Gastrocnemius medialis (tissue), 4 donors: ENCODE results near the gene LY9. TPM values are rescaled to one million over a fixed set of nuclear protein-coding genes. Genes with fewer than 3 reads are reported as not detected.

ENCODE experiments used
- ATAC-seq, 2 donors: fragments of 150-250 bp; one replicate each; pipeline ENCODE4 v1.9.1; 2016
- DNase-seq, 2 donors: peaks; one replicate each; pipeline ENCODE4 v3.0.0-alpha.2; 2019
- H3K27ac ChIP-seq, 4 donors: fragments of 200-600 bp; sonication (generic); 1 replicate in 1 of 4; 2 replicates in 3 of 4; pipeline ENCODE4 v1.5.1; 2016 to 2018; ENCODE audit warnings: mild to moderate bottlenecking in 2 of 4, moderate library complexity in 1 of 4
- H3K27me3 ChIP-seq, 3 donors: fragments of 200-600 bp; sonication (generic) in 2 of 3; 1 replicate in 1 of 3; 2 replicates in 2 of 3; pipeline versions ENCODE4 v1.5.1 to v1.6.0; 2016 to 2019; ENCODE audit warnings: mild to moderate bottlenecking in 1 of 3, moderate library complexity in 1 of 3
- H3K36me3 ChIP-seq, 2 donors: fragments of 200-600 bp; sonication (generic) in 1 of 2; one replicate each; pipeline ENCODE4 v1.5.1; 2017 to 2018
- H3K4me1 ChIP-seq, 2 donors: fragments of 200-600 bp; sonication (generic) in 1 of 2; one replicate each; pipeline ENCODE4 v1.5.1; 2016 to 2017; ENCODE audit warnings: mild to moderate bottlenecking in 2 of 2
- H3K4me3 ChIP-seq, 4 donors: fragments of 200-600 bp; sonication (generic) in 3 of 4; 1 replicate in 1 of 4; 2 replicates in 3 of 4; pipeline ENCODE4 v1.5.1; 2016 to 2019; ENCODE audit warnings: mild to moderate bottlenecking in 2 of 4
- H3K9me3 ChIP-seq, 3 donors: fragments of 200-600 bp; sonication (generic) in 2 of 3; 1 replicate in 1 of 3; 2 replicates in 2 of 3; pipeline ENCODE4 v1.5.1; 2016 to 2019
- CTCF ChIP-seq, 5 experiments: fragments of 450-650 bp in 3 of 5; fragments of 200-600 bp in 2 of 5; sonication (generic) in 2 of 5; IDR thresholded peaks in 4 of 5; conservative IDR thresholded peaks in 1 of 5; 1 replicate in 4 of 5; 2 replicates in 1 of 5; pipeline ENCODE4 v1.5.1; 2016 to 2019; ENCODE audit warnings: antibody characterized with exemption in 5 of 5, mild to moderate bottlenecking in 3 of 5, moderate library complexity in 3 of 5
- POLR2A ChIP-seq, 2 donors: fragments of 450-650 bp; IDR thresholded peaks; one replicate each; pipeline ENCODE4 v1.6.1; 2017; ENCODE audit warnings: antibody characterized with exemption in 2 of 2, mild to moderate bottlenecking in 2 of 2, moderate library complexity in 2 of 2
- in situ Hi-C, 4 donors: fragments of 200-750 bp; cut with MboI; loops; one replicate each; pipeline versions ENCODE4 v1.15.0 to v1.8.0; 2017; ENCODE audit warnings: low sequenced_read_pairs in 4 of 4
- intact Hi-C: fragments of 100-400 bp; cut with DNase I; formaldehyde crosslinking; loops from one replicate; pipeline ENCODE4 v1.15.1; 2023; ENCODE audit warnings: low total_unique reads
- total RNA-seq, 4 donors: library from RNA; depleted of rRNA; stranded (reverse); fragments of >200 nt; gene quantifications; one replicate each; pipeline versions ENCODE4 v1.1.0 to v1.2.3, GENCODE V29; 2016

The LY9 gene
- total RNA-seq, 4 donors from 2014 or later, result not detected

DNA sequence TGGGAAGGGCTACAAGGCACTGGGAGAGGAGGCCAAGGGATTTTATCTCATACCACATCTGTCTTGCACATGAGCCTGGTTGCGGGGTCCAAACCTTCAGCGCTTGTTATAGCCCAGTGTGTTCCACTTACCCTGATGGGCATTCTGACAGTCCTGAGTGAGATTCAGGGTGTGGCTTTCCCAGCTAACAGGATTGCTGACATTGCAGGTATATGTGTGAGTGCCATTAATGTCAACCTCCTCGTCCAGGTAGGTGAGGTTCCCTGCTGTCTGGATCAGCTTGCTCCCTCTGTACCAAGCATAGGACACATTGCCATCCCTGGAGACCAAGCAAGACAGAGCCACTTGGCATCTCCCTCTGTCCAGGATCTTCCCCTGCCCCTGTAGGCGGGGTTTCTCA is 45.1 kb downstream of the LY9 start:
- peaks cover 4 to 14% of the 10 kb centered on the region in 2 donors for H3K4me1 ChIP-seq
- no peaks in the 10 kb centered on the region for H3K36me3 ChIP-seq
- TF ChIP-seq POLR2A (IDR thresholded peaks at IDR 0.05), result no peak
- no peak for TF ChIP-seq CTCF (IDR thresholded peaks at IDR 0.05 in 4 of 5, conservative IDR thresholded peaks at IDR 0.05 in 1 of 5)
- no peak overlapping the region for H3K4me3 ChIP-seq
- H3K27ac ChIP-seq, result no peak overlapping the region
- intact Hi-C loops (no loop called here), in situ Hi-C loops (no loop called here)
- DNase-seq (no peak), ATAC-seq (no peak)
- no peaks in the 10 kb centered on the region for H3K9me3 ChIP-seq
- no peaks in the 10 kb centered on the region for H3K27me3 ChIP-seq

DNA sequence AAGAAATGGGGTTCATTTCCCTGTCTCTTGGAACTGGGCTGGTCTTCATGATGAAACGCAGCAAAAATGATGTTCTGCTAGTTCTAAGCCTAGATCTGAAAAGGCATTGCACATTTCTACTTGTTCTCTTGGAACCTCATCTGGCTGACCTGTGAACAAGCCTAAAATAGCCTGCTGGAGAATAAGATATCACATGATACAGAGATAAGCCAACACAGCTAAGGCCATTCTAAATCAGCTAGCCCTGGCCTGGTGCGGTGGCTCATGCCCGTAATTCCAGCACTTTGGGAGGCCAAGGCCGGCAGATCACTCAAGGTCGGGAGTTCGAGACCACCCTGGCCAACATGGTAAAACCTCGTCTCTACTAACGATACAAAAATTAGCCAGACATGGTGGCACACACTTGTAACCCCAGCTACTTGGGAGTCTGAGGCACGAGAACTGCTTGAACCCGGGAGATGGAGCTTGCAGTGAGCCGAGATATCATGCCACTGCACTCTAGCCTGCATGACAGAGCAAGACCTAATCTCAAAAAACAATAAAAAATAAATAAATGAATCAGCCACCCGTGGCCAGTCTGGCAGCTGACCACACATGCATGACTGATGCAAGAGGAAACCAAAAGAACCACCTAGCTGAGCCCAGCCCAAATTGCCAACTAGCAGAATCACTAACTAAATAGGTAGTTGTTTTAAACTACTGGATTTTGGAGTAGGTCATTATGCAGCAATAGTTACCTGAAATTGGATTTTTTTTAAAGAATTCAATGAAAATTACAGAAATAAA is 48.7 kb downstream of the LY9 start:
- in situ Hi-C loops (no loop called here), intact Hi-C loops (no loop called here)
- Histone ChIP-seq H3K36me3 (no peaks in the 10 kb centered on the region), H3K27me3 (no peaks in the 10 kb centered on the region), H3K9me3 (no peaks in the 10 kb centered on the region), H3K4me3 (no peak overlapping the region), H3K27ac (no peak overlapping the region), H3K4me1 (peaks cover 4 to 14% of the 10 kb centered on the region in 2 donors)
- ATAC-seq (peak; percentile 26 to 58), DNase-seq (no peak)
- TF ChIP-seq CTCF (IDR thresholded peaks at IDR 0.05 in 4 of 5, conservative IDR thresholded peaks at IDR 0.05 in 1 of 5) (no peak), POLR2A (IDR thresholded peaks at IDR 0.05) (no peak)

DNA sequence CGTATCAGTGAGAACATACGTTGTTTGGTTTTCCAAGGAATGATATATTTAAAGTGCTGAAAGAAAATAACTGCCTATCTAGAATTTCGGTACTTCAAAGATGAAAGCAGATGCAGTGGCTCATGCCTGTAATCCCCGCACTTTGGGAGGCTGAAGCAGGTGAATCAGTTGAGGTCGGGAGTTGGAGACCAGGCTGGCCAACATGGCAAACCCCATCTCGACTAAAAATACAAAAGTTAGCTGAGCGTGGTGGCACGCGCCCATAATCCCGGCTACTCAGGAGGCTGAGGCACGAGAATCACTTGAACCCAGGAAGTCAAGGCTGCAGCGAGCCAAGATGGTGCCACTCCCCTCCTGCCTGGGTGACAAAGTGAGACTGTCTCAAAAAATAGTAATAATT is 50.3 kb downstream of the LY9 start:
- in situ Hi-C loops, result no loop called here

GRCh38 chr1:160850541-160850940 is 54.6 kb downstream of the LY9 start:
- in situ Hi-C loops (no loop called here), intact Hi-C loops (no loop called here)
- no peak overlapping the region for H3K27ac ChIP-seq
- TF ChIP-seq CTCF (IDR thresholded peaks at IDR 0.05 in 4 of 5, conservative IDR thresholded peaks at IDR 0.05 in 1 of 5) (no peak), POLR2A (IDR thresholded peaks at IDR 0.05) (no peak)
- H3K36me3 ChIP-seq, result no peaks in the 10 kb centered on the region
- ATAC-seq (no peak), DNase-seq (no peak)
- H3K27me3 ChIP-seq, result no peaks in the 10 kb centered on the region
- no peak overlapping the region for H3K4me3 ChIP-seq
- H3K9me3 ChIP-seq, result no peaks in the 10 kb centered on the region
- H3K4me1 ChIP-seq, result no peaks in the 10 kb centered on the region

More for the DNA sequence above, 50.3 kb downstream of the LY9 start:
- TF ChIP-seq POLR2A (IDR thresholded peaks at IDR 0.05), result no peak
- no peak for TF ChIP-seq CTCF (IDR thresholded peaks at IDR 0.05 in 4 of 5, conservative IDR thresholded peaks at IDR 0.05 in 1 of 5)
- intact Hi-C loops, result no loop called here
- Histone ChIP-seq H3K4me3 (no peak overlapping the region), H3K4me1 (peaks cover 4 to 14% of the 10 kb centered on the region in 2 donors), H3K27me3 (no peaks in the 10 kb centered on the region), H3K27ac (no peak overlapping the region), H3K9me3 (no peaks in the 10 kb centered on the region), H3K36me3 (no peaks in the 10 kb centered on the region)
- ATAC-seq (no peak), DNase-seq (no peak)
